Measurements from ENCODE around the gene MTHFD1L.

Gene MTHFD1L

GRCh38 chr6:150886155-150886554 lies 20.7 kb downstream of the MTHFD1L start:
- H3K27ac ChIP-seq (ENCODE audit: low read length): no peak overlapping the region
- no peak overlapping the region for H3K4me2 ChIP-seq (ENCODE audit: insufficient read depth, low read length)
- peaks cover 88% of the 10 kb centered on the region for H3K36me3 ChIP-seq (ENCODE audit: insufficient read depth, low read length)
- no peak overlapping the region for H2AFZ ChIP-seq (ENCODE audit: low read depth, low read length)
- no peaks in the 10 kb centered on the region for H3K27me3 ChIP-seq (ENCODE audit: insufficient read depth, low read length, poor library complexity)
- H3K9me3 ChIP-seq (ENCODE audit: insufficient read depth, low read length, severe bottlenecking): no peaks in the 10 kb centered on the region
- no peak overlapping the region for H3K9ac ChIP-seq (ENCODE audit: low read depth, low read length)
- ATAC-seq (ENCODE audit: insufficient read depth, low read depth) (no peak), DNase-seq (no peak)
- TF ChIP-seq EZH2 (IDR thresholded peaks at IDR 0.05; ENCODE audit: borderline replicate concordance, low read depth, low read length, severe bottlenecking) (no peak), CTCF (IDR thresholded peaks at IDR 0.05; ENCODE audit: borderline replicate concordance, extremely low read depth, low read length, poor library complexity, severe bottlenecking) (no peak)
- H3K4me1 ChIP-seq (ENCODE audit: insufficient read depth, low read length): no peaks in the 10 kb centered on the region
- peaks cover 13% of the 10 kb centered on the region; the same call in 1 of the 2 replicates for H4K20me1 ChIP-seq (ENCODE audit: insufficient read depth, low read length)
- peaks cover 11% of the 10 kb centered on the region for H3K79me2 ChIP-seq (ENCODE audit: insufficient read depth, low read length)
- H3K4me3 ChIP-seq (ENCODE audit: low read depth in 1 of 2, low read length in 2 of 2): no peak overlapping the region

GRCh38 chr6:150887978-150888563 lies 22.6 kb downstream of the MTHFD1L start:
- Histone ChIP-seq H3K27me3 (ENCODE audit: insufficient read depth, low read length, poor library complexity) (no peaks in the 10 kb centered on the region), H3K4me1 (ENCODE audit: insufficient read depth, low read length) (no peaks in the 10 kb centered on the region), H2AFZ (ENCODE audit: low read depth, low read length) (no peak overlapping the region), H3K9me3 (ENCODE audit: insufficient read depth, low read length, severe bottlenecking) (no peaks in the 10 kb centered on the region), H3K9ac (ENCODE audit: low read depth, low read length) (no peak overlapping the region), H4K20me1 (ENCODE audit: insufficient read depth, low read length) (peaks cover 13% of the 10 kb centered on the region), H3K36me3 (ENCODE audit: insufficient read depth, low read length) (peaks cover 85% of the 10 kb centered on the region), H3K79me2 (ENCODE audit: insufficient read depth, low read length) (peaks cover 6% of the 10 kb centered on the region; the same call in 1 of the 2 replicates), H3K4me2 (ENCODE audit: insufficient read depth, low read length) (no peak overlapping the region), H3K27ac (ENCODE audit: low read length) (no peak overlapping the region), H3K4me3 (ENCODE audit: low read depth in 1 of 2, low read length in 2 of 2) (no peak overlapping the region)
- DNase-seq: no peak
- no peak for TF ChIP-seq EZH2 (IDR thresholded peaks at IDR 0.05; ENCODE audit: borderline replicate concordance, low read depth, low read length, severe bottlenecking)
- no peak for TF ChIP-seq CTCF (IDR thresholded peaks at IDR 0.05; ENCODE audit: borderline replicate concordance, extremely low read depth, low read length, poor library complexity, severe bottlenecking)
- no peak for ATAC-seq (ENCODE audit: insufficient read depth, low read depth)

GRCh38 chr6:150890346-150890745 lies 24.8 kb downstream of the MTHFD1L start:
- H3K79me2 ChIP-seq (ENCODE audit: insufficient read depth, low read length): peaks cover 3% of the 10 kb centered on the region; the same call in 1 of the 2 replicates
- H3K27ac ChIP-seq (ENCODE audit: low read length): no peak overlapping the region
- ATAC-seq (ENCODE audit: insufficient read depth, low read depth) (no peak), DNase-seq (no peak)
- no peak overlapping the region for H3K9ac ChIP-seq (ENCODE audit: low read depth, low read length)
- H3K36me3 ChIP-seq (ENCODE audit: insufficient read depth, low read length): peaks cover 84% of the 10 kb centered on the region
- H3K4me2 ChIP-seq (ENCODE audit: insufficient read depth, low read length): no peak overlapping the region
- no peak overlapping the region for H2AFZ ChIP-seq (ENCODE audit: low read depth, low read length)
- peaks cover 25% of the 10 kb centered on the region for H4K20me1 ChIP-seq (ENCODE audit: insufficient read depth, low read length)
- H3K9me3 ChIP-seq (ENCODE audit: insufficient read depth, low read length, severe bottlenecking): no peaks in the 10 kb centered on the region
- no peak for TF ChIP-seq EZH2 (IDR thresholded peaks at IDR 0.05; ENCODE audit: borderline replicate concordance, low read depth, low read length, severe bottlenecking)
- no peak for TF ChIP-seq CTCF (IDR thresholded peaks at IDR 0.05; ENCODE audit: borderline replicate concordance, extremely low read depth, low read length, poor library complexity, severe bottlenecking)
- no peaks in the 10 kb centered on the region for H3K27me3 ChIP-seq (ENCODE audit: insufficient read depth, low read length, poor library complexity)
- no peak overlapping the region for H3K4me3 ChIP-seq (ENCODE audit: low read depth in 1 of 2, low read length in 2 of 2)
- no peaks in the 10 kb centered on the region for H3K4me1 ChIP-seq (ENCODE audit: insufficient read depth, low read length)

Measured in DND-41 (cell line).